HL-60 (cell line): Measurements from ENCODE around the gene FSIP1.

ENCODE experiments used
- GABPA ChIP-seq: IDR thresholded peaks from 2 replicates; pipeline ENCODE4 v1.6.1; 2012; ENCODE audit warnings: low read depth
- POLR2AphosphoS5 ChIP-seq: IDR thresholded peaks from 2 replicates; pipeline ENCODE4 v1.6.1; 2012; ENCODE audit warnings: low read depth
- TF ChIP-seq, protein P1 (sequence below): IDR thresholded peaks from one replicate; pipeline ENCODE4 v1.5.1; 2011; ENCODE audit warnings: low read length, control low read depth, inconsistent platforms; ENCODE audit not compliant: insufficient read depth

DNA sequence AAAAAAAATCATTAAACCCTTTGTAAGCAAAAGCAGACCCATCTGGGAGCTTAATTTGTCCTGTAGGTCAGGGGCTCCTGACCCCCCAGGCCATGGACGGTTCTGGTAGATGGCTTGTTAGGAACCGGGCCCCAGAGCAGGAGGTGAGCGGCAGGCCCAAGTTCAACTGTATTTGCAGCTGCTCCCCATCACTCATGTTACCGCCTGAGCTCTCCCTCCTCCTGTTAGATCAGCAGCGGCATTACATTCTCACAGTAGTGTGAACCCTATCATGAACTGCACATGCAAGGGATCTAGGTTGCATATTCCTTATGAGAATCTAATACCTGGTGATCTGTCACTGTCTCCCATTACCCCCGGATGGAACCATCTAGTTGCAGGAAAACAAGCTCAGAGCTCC lies 60.7 kb downstream of the FSIP1 start:
- TF ChIP-seq, protein P1, sequence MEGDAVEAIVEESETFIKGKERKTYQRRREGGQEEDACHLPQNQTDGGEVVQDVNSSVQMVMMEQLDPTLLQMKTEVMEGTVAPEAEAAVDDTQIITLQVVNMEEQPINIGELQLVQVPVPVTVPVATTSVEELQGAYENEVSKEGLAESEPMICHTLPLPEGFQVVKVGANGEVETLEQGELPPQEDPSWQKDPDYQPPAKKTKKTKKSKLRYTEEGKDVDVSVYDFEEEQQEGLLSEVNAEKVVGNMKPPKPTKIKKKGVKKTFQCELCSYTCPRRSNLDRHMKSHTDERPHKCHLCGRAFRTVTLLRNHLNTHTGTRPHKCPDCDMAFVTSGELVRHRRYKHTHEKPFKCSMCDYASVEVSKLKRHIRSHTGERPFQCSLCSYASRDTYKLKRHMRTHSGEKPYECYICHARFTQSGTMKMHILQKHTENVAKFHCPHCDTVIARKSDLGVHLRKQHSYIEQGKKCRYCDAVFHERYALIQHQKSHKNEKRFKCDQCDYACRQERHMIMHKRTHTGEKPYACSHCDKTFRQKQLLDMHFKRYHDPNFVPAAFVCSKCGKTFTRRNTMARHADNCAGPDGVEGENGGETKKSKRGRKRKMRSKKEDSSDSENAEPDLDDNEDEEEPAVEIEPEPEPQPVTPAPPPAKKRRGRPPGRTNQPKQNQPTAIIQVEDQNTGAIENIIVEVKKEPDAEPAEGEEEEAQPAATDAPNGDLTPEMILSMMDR = no peak
- TF ChIP-seq POLR2AphosphoS5 (no peak), GABPA (no peak)
